ENCODE measurements around the gene HOXD8. TPM values are rescaled to one million over a fixed set of nuclear protein-coding genes. Genes with fewer than 3 reads are reported as not detected.
A peak's percentile ranks its signal among the peaks of the same experiment; 100 is the strongest.

Gene HOXD8
- total and polyA plus RNA-seq, 9 of the 15 experiments (the other 6 are each of a cell fraction or from before 2014, with no cell fraction given) = 0.04 to 0.15 TPM; not detected in 7

DNA sequence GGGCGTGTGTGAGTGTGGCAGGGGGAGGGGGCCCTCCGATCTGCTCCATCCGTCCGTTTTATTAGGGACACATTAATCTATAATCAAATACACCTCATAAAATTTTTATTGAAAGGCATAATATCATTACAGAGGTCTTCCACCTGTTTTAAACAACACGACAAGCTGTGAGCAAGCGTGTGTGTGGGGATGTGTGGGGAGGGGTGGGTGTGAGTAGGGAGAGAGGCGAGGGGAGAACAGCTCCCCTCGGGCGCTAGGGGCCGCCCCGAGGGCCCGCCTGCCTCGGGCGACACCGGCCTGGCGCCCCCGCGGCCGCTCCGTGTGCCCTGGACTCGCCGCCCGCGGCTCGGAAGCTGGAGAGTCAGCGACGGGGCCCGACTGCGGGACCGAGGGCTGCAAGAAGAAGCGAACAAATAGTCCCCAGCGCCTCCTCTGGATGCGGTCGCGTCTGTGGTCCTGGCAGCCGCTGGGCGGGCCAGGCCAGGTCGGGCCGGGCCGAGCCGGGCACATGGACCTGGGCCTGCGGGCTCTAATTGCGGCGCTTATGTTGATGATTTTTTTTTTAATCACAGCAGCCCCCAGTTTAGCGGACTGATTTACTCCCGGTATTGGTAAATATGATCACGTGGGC is 7.3 kb upstream of the HOXD8 start:
- Histone ChIP-seq H3K9ac (ENCODE audit: insufficient read depth in 1 of 2, low read depth in 2 of 2, low read length in 2 of 2) (no peak overlapping the region), H3K9me1 (ENCODE audit: control insufficient read depth, insufficient read depth, low read length) (no peaks in the 10 kb centered on the region), H3K79me2 (ENCODE audit: control insufficient read depth, insufficient read depth, low read length) (no peaks in the 10 kb centered on the region), H3K9me3 (replicated peaks; ENCODE audit: control insufficient read depth, insufficient read depth, low read depth, low read length) (no peaks in the 10 kb centered on the region), H3K27me3 (ENCODE audit: control insufficient read depth in 2 of 2, insufficient read depth in 2 of 2, low read length in 2 of 2) (peaks cover 73 to 74% of the 10 kb centered on the region in 2 experiments), H3K27ac (ENCODE audit: extremely low read depth, low read depth, low read length) (no peak overlapping the region), H2AFZ (ENCODE audit: low read depth, low read length) (no peak overlapping the region), H3K4me3 (no peak overlapping the region), H3K4me2 (ENCODE audit: insufficient read depth, low read length) (no peak overlapping the region), H4K20me1 (replicated peaks; ENCODE audit: control insufficient read depth, insufficient read depth, low read length) (peaks cover 3% of the 10 kb centered on the region; the same call in 1 of the 2 replicates), H3K36me3 (ENCODE audit: control insufficient read depth, insufficient read depth, low read length) (no peaks in the 10 kb centered on the region), H3K4me1 (replicated peaks in 1 of 2; ENCODE audit: control insufficient read depth in 2 of 2, insufficient read depth in 2 of 2, low read length in 2 of 2) (peaks cover 0 to 23% of the 10 kb centered on the region in 2 experiments; a peak in 2 of 5 replicates)
- in situ Hi-C loops (cut with MboI) = no loop called here
- TF ChIP-seq, protein P1, sequence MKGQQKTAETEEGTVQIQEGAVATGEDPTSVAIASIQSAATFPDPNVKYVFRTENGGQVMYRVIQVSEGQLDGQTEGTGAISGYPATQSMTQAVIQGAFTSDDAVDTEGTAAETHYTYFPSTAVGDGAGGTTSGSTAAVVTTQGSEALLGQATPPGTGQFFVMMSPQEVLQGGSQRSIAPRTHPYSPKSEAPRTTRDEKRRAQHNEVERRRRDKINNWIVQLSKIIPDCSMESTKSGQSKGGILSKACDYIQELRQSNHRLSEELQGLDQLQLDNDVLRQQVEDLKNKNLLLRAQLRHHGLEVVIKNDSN (CRISPR knock-in tag; IDR thresholded peaks at IDR 0.05) = 0 out of 2 replicates have a peak, but pooled peaks have one; percentile 32
- TF ChIP-seq, protein P2, sequence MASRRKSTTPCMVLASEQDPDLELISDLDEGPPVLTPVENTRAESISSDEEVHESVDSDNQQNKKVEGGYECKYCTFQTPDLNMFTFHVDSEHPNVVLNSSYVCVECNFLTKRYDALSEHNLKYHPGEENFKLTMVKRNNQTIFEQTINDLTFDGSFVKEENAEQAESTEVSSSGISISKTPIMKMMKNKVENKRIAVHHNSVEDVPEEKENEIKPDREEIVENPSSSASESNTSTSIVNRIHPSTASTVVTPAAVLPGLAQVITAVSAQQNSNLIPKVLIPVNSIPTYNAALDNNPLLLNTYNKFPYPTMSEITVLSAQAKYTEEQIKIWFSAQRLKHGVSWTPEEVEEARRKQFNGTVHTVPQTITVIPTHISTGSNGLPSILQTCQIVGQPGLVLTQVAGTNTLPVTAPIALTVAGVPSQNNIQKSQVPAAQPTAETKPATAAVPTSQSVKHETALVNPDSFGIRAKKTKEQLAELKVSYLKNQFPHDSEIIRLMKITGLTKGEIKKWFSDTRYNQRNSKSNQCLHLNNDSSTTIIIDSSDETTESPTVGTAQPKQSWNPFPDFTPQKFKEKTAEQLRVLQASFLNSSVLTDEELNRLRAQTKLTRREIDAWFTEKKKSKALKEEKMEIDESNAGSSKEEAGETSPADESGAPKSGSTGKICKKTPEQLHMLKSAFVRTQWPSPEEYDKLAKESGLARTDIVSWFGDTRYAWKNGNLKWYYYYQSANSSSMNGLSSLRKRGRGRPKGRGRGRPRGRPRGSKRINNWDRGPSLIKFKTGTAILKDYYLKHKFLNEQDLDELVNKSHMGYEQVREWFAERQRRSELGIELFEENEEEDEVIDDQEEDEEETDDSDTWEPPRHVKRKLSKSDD (conservative IDR thresholded peaks at IDR 0.05; ENCODE audit: low read length) = no peak
- WGBS (ENCODE audit: insufficient coverage, low coverage, missing lambda C conversion rate) = 22% methylated on average over 46 of the region's 47 CpGs
- FAIRE-seq (no peak), ATAC-seq (no peak), DNase-seq (ENCODE audit: extremely low read depth in 1 of 4, low spot score in 3 of 4) (no peak)
- ChIA-PET POLR2A (no interaction called here), CTCF (ENCODE audit: low intra/inter-chr PET ratio) (no interaction called here)
- intact Hi-C loops (cut with micrococcal nuclease) = no loop called here
- no TSS peak for BruUV-seq (replicated peaks)

Measured in K562 (cell line).